NCI-H1417 treated with DMSO at 0.1 percent for 48 hours (cell line): ENCODE data around the gene INVS.
A peak's percentile ranks its signal among the peaks of the same experiment; 100 is the strongest.
"Not testable (repeated sequence)": the region's sequence is repeated elsewhere in the genome, so short reads cannot be mapped to it uniquely, and the experiment has no call there.

ENCODE experiments used
- DNase-seq: peaks from one replicate; lab custom pipeline; 2025; lab: John Stamatoyannopoulos, UW

INVS gene

DNA sequence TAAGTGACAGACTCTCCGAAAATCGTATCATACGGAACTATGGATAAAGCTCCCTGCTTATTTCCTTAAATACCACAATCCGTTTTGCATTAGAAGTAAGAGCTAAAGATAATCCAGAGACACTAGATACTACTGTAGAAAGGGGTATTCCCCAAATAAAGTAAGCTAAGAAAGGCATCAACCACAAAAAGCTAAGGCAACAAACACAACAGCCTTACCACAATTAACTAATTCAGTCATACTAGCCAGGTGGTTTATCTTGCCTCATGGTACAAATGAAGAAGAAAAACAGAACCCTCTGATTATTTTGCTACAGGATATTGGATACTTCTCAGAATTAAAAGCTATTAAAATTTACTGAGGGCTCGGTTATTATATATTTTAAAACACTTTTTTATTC is 14.3 kb upstream of the INVS start:
- DNase-seq = no peak

- no peak for DNase-seq
Observed at GRCh38 chr9:100086097-100086635, 12.9 kb upstream of the INVS start.

- DNase-seq = no peak
Observed at GRCh38 chr9:100087218-100087617, 11.8 kb upstream of the INVS start.

GRCh38 chr9:100088202-100088601 is 10.8 kb upstream of the INVS start:
- DNase-seq = no peak

DNA sequence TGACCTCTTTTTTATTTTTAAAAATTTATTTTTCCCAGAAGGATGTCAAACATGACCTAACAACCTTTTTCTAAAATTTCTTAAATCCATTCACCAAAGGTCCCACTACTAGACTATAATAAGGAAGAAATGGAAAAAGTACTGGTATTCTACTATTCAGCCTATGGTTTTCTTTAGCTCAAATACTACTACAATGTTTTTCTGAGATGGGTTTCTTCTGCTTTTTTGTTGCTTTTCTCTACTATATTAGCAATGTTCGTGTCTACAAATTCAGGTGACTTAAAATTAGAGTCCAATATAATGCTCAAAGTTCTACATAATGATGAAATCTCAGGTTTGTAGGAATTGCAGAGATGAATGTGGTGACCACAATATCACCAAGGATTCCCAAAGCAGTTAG is 8.2 kb upstream of the INVS start:
- DNase-seq = no peak

- DNase-seq = no peak
Observed at GRCh38 chr9:100091650-100092049, 7.4 kb upstream of the INVS start.

DNA sequence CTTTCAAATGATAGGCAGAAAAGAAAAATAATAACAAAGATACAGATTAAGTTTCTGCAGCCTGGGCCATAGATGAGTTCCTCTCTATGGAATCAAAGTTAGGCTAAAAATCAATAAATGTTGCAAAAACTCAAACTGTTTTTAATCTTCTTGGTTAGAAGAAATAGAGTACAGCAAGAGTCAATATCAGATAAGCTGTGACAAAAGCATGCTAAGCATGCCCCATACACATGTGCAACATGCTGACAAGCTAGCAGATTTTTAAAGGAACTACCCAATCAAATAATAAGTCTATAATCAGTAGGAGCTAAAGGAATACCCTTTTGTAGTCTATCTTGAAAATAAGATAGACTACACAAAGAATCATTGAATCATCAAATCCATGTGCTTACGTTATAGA is 7.0 kb upstream of the INVS start:
- DNase-seq = no peak

DNA sequence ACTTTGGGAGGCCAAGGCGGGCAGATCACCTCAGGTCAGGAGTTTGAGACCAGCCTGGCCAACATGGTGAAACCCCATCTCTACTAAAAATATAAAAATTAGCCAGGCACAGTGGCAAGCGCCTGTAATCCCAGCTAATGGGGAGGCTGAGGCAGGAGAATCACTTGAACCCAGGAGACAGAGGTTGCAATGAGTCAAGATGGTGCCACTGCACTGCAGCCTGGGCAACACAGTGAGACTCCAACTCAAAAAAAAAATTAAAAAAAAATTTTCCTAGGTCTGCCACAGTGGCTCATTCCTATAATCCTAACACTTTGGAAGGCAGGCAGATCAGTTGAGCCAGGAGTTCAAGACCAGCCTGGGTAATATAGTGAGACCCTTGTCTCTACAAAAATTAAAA is 4.6 kb upstream of the INVS start:
- DNase-seq = not testable (repeated sequence)

- no peak for DNase-seq
Observed at GRCh38 chr9:100096378-100096916, 2.6 kb upstream of the INVS start.

GRCh38 chr9:100098046-100098886 is 777 bp upstream of the INVS start:
- peak; percentile 17 for DNase-seq

DNA sequence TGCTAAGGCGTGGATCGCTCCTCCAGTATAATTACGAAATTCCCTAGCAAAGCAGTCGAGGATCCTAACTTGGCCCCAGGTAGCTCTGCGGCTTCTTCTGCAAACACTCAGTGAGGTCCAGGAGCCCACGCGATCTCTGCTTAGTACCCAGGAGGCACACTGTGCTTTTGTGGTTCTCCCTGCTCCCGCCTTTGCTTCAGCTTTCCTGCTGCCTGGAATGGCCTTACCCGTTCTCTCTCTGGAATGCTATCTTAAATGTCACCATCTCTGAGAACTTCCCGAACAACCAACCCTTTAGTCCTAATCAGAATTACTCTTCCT is 639 bp downstream of the INVS start:
- DNase-seq = no peak

GRCh38 chr9:100100146-100100667 is 1.2 kb downstream of the INVS start:
- no peak for DNase-seq

- no peak for DNase-seq
Observed at GRCh38 chr9:100101608-100102007, 2.6 kb downstream of the INVS start.

GRCh38 chr9:100104314-100104713 is 5.3 kb downstream of the INVS start:
- DNase-seq = no peak

GRCh38 chr9:100105861-100106260 is 6.8 kb downstream of the INVS start:
- no peak for DNase-seq

DNA sequence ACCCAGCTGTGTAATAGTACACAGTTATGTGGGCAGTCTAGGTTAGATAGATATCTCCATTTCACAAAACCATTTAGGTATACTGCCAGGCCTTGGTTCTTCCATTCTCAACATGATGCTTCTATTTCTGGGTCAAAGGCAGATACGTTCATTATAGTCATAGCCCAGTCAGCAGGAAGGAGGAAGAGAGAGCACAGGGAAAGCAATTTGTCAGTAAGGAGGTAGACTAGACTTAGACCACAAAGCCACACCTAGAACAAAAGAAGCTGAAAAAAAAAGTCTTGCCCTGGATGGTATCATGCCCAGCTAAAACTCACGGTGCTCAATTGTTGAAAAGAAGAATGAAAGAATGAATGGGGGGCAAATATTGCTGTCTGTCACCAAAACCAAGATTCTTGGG is 7.6 kb downstream of the INVS start:
- DNase-seq = no peak

DNA sequence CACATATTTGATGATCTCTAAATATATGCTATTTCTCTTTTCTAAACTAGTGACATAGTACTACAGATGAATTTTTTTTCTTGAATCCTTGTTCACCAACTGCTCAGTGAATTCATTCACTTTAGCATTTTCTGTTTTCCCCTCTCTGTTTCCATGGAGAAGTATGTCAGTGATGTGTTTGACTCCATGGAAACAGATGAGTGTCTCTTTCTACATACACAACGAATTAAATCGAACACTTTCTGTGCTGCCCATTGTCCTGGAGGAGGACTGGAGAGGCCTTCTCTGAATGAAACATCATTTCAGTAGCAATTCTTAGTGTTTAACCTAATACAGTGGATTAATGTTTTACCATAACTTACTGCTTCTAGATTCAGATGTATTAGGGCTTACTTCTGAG is 9.5 kb downstream of the INVS start:
- no peak for DNase-seq

- DNase-seq = no peak
Observed at GRCh38 chr9:100111235-100111634, 12.2 kb downstream of the INVS start.

GRCh38 chr9:100112677-100113336 is 13.8 kb downstream of the INVS start:
- DNase-seq = no peak

DNA sequence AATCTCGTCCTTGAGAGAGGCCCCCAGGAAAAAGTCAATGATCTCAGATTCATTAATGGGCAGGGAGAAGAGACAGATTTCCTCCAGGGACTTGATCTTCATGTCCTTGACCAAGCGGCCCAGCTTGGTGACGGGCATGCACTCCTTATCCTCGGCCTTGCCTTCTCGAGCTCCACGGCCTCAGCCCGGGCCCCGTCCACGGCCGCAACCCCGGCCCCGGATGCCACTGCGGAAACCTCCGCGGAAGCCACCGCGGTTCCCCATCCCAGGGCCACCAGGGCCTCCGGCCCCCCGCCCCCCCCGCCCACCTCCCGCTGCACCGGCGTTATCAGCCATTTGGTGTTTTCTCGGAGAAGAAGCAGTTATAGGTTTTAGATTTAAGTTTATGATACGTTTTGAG is 18.3 kb downstream of the INVS start:
- no peak for DNase-seq

DNA sequence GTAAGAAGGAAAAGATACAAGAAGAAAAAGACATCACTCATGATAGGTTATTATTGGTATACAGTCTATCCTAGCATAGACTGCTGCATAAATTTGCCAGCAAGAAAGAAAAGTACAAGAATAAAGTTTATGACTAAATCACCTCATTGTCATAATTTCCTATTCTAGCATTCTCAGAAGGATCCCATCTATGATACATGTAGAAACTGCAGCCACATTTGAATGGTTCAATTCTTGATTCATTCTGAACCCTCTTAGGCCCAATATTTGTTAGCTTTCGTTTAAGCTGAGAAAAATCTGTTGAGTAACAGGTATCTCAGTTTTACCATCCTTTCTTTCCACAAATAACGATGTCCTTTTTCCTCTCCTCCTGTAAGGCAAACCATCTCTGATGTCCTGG is 21.2 kb downstream of the INVS start:
- DNase-seq = no peak

GRCh38 chr9:100125236-100125635 is 26.2 kb downstream of the INVS start:
- no peak for DNase-seq

DNA sequence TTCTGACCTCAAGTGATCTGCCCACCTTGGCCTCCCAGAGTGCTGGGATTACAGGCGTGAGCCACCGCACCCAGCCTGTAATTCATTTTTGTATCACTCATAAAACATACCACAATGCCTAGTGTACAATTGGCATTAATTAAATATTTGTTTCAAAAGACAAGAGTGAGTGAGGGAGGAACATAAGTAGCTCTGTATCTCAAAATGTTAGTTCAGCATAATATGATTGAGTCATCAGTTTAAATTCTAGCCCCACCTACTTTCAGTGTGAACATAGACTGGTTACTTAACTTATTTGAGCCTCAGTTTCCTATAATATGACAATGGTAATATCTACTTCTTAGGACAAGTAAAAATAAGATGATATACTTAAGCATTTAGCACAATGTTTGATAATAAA is 26.9 kb downstream of the INVS start:
- no peak for DNase-seq
